ENCODE data around the gene ATPAF2.

GRCh38 chr17:18019838-18020154 lies 19.2 kb downstream of the ATPAF2 start:
- TF ChIP-seq CTCF (IDR thresholded peaks at IDR 0.05 in 2 of 3, conservative IDR thresholded peaks at IDR 0.05 in 1 of 3; ENCODE audit: control insufficient read depth in 2 of 3, extremely low read depth in 1 of 3, insufficient read depth in 1 of 3, low read depth in 3 of 3, low read length in 3 of 3) (no peak), ZNF217 (IDR thresholded peaks at IDR 0.05) (no peak), NRF1 (conservative IDR thresholded peaks at IDR 0.05; ENCODE audit: low read depth, low read length) (no peak), CEBPB (IDR thresholded peaks at IDR 0.05; ENCODE audit: borderline replicate concordance in 1 of 2, low read depth in 2 of 2, low read length in 2 of 2) (no peak), POLR2A (IDR thresholded peaks at IDR 0.05; ENCODE audit: low read depth, low read length) (no peak)
